ENCODE results near the gene CPTP. TPM values are rescaled to one million over a fixed set of nuclear protein-coding genes. Genes with fewer than 3 reads are reported as not detected.

CPTP gene
- polyA plus RNA-seq, 1 donor from 2014 or later, result 9.9 TPM

DNA sequence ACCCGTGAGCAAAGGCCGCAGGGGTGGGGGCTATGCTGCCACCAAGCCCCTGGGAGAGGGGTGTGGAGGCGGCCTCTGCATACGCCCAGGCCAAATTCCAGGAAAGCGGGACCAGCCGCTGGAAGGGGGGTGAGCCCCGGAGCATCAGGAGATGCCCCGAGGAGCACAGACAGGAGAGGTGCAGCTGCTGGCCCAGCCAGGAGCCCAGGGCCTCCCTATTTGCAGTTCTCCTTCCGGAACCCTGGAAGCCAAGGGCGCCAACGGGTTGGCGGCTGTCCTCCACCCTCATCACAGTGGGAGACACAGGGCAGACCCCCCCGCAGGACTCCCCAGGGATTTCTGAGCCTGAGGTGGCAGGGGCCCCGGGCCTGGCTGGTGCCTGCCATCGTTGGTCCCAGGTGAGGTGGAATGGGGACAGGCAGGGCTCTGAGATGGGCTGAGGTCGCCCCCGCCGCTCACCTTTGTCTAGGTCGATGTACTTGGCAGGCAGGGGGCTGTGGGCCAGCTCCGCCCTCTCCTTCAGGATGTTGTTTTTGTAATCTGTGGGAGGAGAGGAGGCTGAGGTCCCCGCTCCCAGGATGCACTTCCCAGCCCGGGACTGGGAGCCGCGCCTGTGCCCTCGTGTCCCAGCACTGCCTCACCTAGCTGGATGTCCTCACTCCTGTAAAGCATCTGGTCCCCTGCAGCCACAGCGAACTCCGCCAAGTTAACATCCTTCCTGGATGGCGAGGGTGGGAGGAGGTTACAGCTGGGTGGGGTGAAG, 29.0 kb downstream of the CPTP start:
- peak overlapping the region; percentile 9 for H3K9ac ChIP-seq (ENCODE audit: low read length)
- H3K9me3 ChIP-seq (ENCODE audit: low read length), result no peaks in the 10 kb centered on the region
- no peak overlapping the region for H3K27ac ChIP-seq (ENCODE audit: low read length)
- H3K79me2 ChIP-seq (replicated peaks; ENCODE audit: insufficient read depth, low read length), result no peaks in the 10 kb centered on the region
- H3K27me3 ChIP-seq (ENCODE audit: insufficient read depth, low read depth, low read length), result peaks cover 26% of the 10 kb centered on the region
- peak overlapping the region; percentile 55 for H3K4me3 ChIP-seq (ENCODE audit: low read length)
- H3K4me2 ChIP-seq (ENCODE audit: low read length), result no peak overlapping the region
- H3F3A ChIP-seq (ENCODE audit: insufficient read depth, low read length, poor library complexity, severe bottlenecking), result no peaks in the 10 kb centered on the region
- H3K9me2 ChIP-seq (ENCODE audit: insufficient read depth, low read length), result no peaks in the 10 kb centered on the region
- TF ChIP-seq, protein P1, sequence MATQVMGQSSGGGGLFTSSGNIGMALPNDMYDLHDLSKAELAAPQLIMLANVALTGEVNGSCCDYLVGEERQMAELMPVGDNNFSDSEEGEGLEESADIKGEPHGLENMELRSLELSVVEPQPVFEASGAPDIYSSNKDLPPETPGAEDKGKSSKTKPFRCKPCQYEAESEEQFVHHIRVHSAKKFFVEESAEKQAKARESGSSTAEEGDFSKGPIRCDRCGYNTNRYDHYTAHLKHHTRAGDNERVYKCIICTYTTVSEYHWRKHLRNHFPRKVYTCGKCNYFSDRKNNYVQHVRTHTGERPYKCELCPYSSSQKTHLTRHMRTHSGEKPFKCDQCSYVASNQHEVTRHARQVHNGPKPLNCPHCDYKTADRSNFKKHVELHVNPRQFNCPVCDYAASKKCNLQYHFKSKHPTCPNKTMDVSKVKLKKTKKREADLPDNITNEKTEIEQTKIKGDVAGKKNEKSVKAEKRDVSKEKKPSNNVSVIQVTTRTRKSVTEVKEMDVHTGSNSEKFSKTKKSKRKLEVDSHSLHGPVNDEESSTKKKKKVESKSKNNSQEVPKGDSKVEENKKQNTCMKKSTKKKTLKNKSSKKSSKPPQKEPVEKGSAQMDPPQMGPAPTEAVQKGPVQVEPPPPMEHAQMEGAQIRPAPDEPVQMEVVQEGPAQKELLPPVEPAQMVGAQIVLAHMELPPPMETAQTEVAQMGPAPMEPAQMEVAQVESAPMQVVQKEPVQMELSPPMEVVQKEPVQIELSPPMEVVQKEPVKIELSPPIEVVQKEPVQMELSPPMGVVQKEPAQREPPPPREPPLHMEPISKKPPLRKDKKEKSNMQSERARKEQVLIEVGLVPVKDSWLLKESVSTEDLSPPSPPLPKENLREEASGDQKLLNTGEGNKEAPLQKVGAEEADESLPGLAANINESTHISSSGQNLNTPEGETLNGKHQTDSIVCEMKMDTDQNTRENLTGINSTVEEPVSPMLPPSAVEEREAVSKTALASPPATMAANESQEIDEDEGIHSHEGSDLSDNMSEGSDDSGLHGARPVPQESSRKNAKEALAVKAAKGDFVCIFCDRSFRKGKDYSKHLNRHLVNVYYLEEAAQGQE (IDR thresholded peaks at IDR 0.05; ENCODE audit: borderline replicate concordance), result no peak
- TF ChIP-seq RAD21 (conservative IDR thresholded peaks at IDR 0.05), result no peak
- no peak for TF ChIP-seq POLR2AphosphoS5 (IDR thresholded peaks at IDR 0.05)
- no peak for TF ChIP-seq EZH2 (IDR thresholded peaks at IDR 0.05; ENCODE audit: borderline replicate concordance, insufficient read depth, low read length, poor library complexity, severe bottlenecking)
- TF ChIP-seq, protein P2, sequence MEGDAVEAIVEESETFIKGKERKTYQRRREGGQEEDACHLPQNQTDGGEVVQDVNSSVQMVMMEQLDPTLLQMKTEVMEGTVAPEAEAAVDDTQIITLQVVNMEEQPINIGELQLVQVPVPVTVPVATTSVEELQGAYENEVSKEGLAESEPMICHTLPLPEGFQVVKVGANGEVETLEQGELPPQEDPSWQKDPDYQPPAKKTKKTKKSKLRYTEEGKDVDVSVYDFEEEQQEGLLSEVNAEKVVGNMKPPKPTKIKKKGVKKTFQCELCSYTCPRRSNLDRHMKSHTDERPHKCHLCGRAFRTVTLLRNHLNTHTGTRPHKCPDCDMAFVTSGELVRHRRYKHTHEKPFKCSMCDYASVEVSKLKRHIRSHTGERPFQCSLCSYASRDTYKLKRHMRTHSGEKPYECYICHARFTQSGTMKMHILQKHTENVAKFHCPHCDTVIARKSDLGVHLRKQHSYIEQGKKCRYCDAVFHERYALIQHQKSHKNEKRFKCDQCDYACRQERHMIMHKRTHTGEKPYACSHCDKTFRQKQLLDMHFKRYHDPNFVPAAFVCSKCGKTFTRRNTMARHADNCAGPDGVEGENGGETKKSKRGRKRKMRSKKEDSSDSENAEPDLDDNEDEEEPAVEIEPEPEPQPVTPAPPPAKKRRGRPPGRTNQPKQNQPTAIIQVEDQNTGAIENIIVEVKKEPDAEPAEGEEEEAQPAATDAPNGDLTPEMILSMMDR (IDR thresholded peaks at IDR 0.05; ENCODE audit: poor library complexity, severe bottlenecking), result no peak
- TF ChIP-seq EP300 (conservative IDR thresholded peaks at IDR 0.05; ENCODE audit: poor library complexity, severe bottlenecking), result no peak
- TF ChIP-seq SMC3 (conservative IDR thresholded peaks at IDR 0.05; ENCODE audit: poor library complexity), result no peak
- TF ChIP-seq TAF1 (IDR thresholded peaks at IDR 0.05; ENCODE audit: low read depth), result no peak
- TF ChIP-seq MXI1 (conservative IDR thresholded peaks at IDR 0.05; ENCODE audit: poor library complexity, severe bottlenecking), result no peak
- H4K20me1 ChIP-seq (ENCODE audit: insufficient read depth), result no peaks in the 10 kb centered on the region
- H2AFZ ChIP-seq (ENCODE audit: low read depth, low read length), result no peak overlapping the region
- no peaks in the 10 kb centered on the region for H3K36me3 ChIP-seq (ENCODE audit: insufficient read depth, low read length)

DNA sequence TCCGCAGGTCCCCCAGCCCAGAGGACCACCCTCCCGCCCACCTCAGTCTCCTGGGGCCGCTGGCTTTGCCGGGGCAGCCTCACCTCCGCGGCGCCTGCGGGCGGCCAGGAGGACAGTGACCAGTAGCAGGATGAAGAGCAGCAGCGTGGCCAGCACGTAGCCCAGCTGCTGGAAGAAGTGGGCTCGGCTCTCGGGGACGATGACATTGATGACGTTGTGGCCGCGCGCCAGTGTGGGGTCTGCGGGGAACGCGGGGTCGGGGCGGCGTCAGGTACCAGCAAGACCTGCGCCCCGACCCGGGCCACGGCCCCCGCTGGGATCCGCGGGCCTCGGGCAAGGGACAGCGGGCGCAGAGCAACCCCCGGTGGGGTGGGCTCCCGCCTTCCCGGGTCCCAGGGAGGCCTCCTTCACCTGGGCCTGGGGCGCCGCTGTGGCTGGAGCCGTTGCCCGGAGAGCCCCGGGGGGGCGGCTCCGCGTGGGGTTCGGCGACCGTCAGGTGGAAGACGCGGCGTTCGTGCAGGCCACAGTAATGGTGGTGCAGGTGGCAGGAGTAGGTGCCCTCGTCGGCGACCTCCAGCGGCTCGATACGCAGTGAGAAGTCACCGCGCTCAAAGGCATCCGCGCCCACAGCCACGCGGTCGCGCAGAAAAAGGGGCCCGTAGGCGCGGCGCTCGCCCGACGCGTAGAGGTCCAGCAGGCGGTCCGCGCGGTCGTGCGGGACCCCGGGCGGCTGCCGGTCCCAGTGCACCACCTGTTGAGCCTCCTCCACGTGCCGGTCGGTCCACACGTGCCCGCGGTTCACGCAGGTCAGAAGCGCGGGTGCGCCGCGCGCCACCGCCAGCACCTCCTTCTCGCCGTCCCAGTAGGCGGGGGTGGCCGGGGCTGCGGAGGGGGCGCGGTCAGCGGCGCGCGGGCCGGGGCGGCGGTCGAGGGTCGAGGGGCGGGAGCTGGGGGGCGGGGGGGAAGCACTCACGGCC, 30.0 kb downstream of the CPTP start:
- no peaks in the 10 kb centered on the region for H3K36me3 ChIP-seq (ENCODE audit: insufficient read depth, low read length)
- peak overlapping the region; percentile 9 for H3K9ac ChIP-seq (ENCODE audit: low read length)
- no peaks in the 10 kb centered on the region for H3K79me2 ChIP-seq (replicated peaks; ENCODE audit: insufficient read depth, low read length)
- no peak overlapping the region for H3K27ac ChIP-seq (ENCODE audit: low read length)
- H3K9me3 ChIP-seq (ENCODE audit: low read length), result no peaks in the 10 kb centered on the region
- no peaks in the 10 kb centered on the region for H3K9me2 ChIP-seq (ENCODE audit: insufficient read depth, low read length)
- H4K20me1 ChIP-seq (ENCODE audit: insufficient read depth), result no peaks in the 10 kb centered on the region
- TF ChIP-seq POLR2AphosphoS5 (IDR thresholded peaks at IDR 0.05) (no peak), SMC3 (conservative IDR thresholded peaks at IDR 0.05; ENCODE audit: poor library complexity) (no peak), TAF1 (IDR thresholded peaks at IDR 0.05; ENCODE audit: low read depth) (no peak), EP300 (conservative IDR thresholded peaks at IDR 0.05; ENCODE audit: poor library complexity, severe bottlenecking) (no peak), EZH2 (IDR thresholded peaks at IDR 0.05; ENCODE audit: borderline replicate concordance, insufficient read depth, low read length, poor library complexity, severe bottlenecking) (no peak), MXI1 (conservative IDR thresholded peaks at IDR 0.05; ENCODE audit: poor library complexity, severe bottlenecking) (peak; percentile 17)
- TF ChIP-seq, protein P1 (IDR thresholded peaks at IDR 0.05; ENCODE audit: borderline replicate concordance), result no peak
- TF ChIP-seq, protein P2 (IDR thresholded peaks at IDR 0.05; ENCODE audit: poor library complexity, severe bottlenecking), result no peak
- peaks cover 26% of the 10 kb centered on the region for H3K27me3 ChIP-seq (ENCODE audit: insufficient read depth, low read depth, low read length)
- H3K4me3 ChIP-seq (ENCODE audit: low read length), result peak overlapping the region; percentile 55
- H3F3A ChIP-seq (ENCODE audit: insufficient read depth, low read length, poor library complexity, severe bottlenecking), result no peaks in the 10 kb centered on the region
- no peak overlapping the region for H3K4me2 ChIP-seq (ENCODE audit: low read length)
- no peak overlapping the region for H2AFZ ChIP-seq (ENCODE audit: low read depth, low read length)

Data from neural cell (in vitro differentiated cells).